Activated gamma-delta T cell (primary cell): ENCODE data around the gene CNTNAP2.

Source experiments
- DNase-seq: peaks from one replicate; lab custom pipeline; 2025; lab: John Stamatoyannopoulos, UW

CNTNAP2 gene

DNA sequence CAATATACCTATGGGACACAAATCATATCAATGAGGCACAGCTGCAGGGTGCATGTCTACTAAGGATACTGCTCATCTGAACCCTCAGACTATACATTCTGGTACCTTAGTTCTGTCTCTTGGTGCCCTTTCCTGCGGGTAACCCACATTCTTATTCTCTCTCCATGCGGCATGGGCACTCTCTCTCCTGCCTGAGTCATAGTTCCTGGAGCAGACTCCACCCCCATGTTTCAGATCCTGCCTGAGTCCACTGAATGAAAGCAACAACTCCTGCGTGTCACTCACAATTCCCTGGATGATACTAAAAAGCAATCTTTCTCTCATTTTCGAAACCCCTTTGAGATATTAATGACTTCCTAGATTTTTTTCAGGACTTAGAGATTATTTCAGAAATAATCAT is 1820.8 kb downstream of the CNTNAP2 start:
- no peak for DNase-seq

DNA sequence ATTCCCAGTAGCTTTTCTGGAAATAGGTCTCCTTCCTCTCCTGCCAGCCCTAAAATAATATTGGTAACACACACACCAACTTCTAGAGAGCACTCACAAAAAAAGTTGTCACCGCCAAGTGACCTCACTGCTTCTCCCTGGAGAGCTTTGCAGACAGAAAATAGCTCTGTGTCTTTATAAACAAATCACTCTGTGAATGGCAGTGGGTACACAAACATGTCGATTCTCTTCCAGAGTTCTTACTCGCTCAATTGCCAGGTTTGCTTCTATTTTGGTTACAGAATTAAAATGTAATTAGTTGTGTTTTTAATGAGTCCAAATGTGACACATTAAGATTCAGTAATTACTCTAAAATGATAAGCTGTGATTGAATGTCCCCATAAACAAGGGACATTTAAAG is 1824.8 kb downstream of the CNTNAP2 start:
- no peak for DNase-seq

DNA sequence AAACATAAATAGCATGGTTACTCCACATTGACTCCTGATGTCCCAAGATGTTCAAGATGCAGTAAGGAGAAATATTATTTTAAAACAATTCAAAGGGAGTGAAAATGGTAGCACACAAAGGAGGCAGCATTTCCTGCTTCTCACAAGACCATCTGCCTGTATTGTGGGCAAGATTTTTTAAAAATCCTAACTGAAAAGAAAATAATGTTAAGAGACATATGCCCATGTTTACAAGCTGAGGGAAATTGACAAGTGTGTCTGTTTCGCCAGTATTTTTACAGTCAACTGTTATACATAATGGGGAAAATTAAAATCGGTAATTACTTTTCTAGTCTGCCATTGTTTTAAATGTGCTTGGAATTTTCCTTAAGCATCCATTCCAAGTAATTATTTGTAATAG is 1827.7 kb downstream of the CNTNAP2 start:
- no peak for DNase-seq

DNA sequence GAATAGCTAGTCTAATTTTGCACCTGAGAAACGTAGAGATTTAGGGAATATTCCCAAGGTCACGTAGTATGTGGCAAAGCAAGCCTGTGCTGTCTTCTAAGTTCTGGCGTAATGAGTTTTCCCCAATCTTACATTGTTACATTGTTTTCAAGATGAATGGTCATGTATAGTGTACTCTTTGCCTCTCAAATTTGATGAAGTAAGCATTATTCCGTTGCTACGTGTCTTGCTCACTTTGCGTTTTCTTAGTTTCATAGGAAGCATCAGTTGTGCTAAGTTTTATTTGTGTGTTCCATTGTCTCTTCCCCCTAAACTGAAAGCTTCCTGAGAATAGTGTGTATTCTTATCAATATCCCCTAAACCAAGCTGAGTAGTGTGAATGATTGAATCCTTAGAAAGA is 1836.3 kb downstream of the CNTNAP2 start:
- no peak for DNase-seq

GRCh38 chr7:147968046-147968610 is 1851.5 kb downstream of the CNTNAP2 start:
- DNase-seq, result no peak

- DNase-seq, result no peak
Observed at GRCh38 chr7:147971606-147972110, 1855.1 kb downstream of the CNTNAP2 start.

- no peak for DNase-seq
Observed at GRCh38 chr7:147978201-147978600, 1861.6 kb downstream of the CNTNAP2 start.

- DNase-seq, result no peak
Observed at GRCh38 chr7:147978651-147979050, 1862.0 kb downstream of the CNTNAP2 start.

GRCh38 chr7:147980826-147981813 is 1864.5 kb downstream of the CNTNAP2 start:
- DNase-seq, result no peak

DNA sequence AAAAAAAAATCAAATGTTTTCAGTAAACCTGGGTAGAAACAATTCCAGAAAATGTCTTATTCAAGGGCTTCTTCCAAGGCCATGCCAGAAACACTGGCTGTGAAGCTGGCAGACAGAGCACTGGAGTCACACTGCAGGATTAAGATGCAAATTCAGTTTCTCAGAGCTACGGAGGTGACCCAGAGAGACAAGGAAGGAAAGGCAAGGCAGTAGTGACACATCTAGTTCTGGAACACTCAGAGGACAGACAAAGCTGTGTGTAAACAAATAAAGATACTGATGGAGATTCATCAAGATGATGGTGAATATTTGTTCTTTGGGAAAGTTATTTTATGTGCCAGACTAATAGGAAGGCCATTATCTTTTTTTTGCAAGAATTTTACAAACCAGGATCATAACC is 1865.7 kb downstream of the CNTNAP2 start:
- no peak for DNase-seq

DNA sequence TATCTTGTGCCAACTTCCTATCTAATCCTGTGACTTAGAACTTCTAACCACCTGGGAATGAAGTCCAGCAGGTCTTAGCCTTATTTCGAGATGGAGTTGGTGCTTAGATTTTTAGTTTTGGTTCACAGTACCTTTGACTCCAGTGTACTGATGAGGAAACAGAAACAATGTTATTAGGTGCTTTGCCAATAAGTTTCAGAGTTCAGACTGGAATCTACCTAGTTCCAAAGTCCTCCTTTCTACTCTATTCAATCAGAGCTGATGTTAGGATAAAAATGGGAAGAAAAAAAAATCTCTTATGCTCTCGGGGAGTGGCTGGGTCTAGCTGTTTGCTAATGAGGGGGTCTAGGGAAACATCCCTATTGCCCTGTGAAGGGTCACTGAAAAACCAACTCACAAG is 1867.7 kb downstream of the CNTNAP2 start:
- no peak for DNase-seq

DNA sequence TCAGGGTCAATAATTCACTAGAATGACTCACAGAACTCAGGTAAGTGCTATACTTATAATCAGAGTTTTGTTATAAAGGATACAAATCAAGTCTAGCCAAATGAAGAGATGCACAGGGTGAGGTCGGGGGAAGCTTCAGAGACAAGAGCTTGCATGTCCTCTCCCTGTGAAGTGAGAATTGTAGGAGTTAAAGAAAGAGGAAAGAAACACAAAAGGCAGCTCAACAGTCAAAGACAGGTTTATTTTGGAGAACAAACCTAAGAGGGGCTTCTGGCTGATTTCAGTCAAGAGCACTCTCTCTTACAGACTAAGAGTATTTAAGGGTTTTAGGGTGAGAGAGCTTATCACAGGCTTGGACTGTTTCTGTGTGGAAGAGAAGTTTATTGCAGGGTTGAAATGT is 1873.5 kb downstream of the CNTNAP2 start:
- DNase-seq, result no peak

DNA sequence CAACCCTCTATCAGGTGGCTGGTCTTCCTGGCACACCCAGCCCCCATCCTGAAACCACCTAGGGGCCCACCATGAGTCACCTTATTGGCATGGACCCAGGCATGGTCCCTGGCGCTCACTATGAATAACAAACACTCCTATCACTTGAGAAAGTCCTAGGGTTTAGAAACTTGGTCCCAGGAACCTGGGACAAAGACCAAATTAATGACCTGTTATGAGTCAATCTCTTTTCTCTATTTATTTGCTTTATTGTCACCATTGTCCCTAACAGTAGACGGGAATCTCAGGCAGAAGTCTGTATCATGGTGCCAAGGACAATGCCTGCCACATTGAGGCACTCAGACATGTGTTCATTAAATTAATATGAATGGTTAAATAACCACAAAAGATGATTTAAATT is 1874.3 kb downstream of the CNTNAP2 start:
- DNase-seq, result no peak

DNA sequence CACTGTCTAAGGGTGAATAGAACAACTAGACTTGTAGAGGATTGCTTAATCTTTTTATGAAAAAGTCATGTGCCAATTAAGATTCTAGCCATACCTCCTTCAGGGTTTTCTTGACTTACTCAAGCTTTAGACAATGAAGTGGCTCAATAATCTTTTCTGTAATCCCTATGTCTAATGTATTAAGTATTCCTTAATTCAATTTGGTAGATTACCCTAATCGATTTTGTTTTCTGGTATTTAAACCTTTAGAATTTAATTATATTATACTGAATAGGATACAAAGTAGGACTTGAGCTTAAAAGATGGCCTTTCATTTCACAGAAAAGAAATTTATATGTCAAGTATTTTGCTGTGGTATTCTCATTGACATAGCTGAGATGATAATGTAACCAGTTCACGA is 1876.1 kb downstream of the CNTNAP2 start:
- no peak for DNase-seq

DNA sequence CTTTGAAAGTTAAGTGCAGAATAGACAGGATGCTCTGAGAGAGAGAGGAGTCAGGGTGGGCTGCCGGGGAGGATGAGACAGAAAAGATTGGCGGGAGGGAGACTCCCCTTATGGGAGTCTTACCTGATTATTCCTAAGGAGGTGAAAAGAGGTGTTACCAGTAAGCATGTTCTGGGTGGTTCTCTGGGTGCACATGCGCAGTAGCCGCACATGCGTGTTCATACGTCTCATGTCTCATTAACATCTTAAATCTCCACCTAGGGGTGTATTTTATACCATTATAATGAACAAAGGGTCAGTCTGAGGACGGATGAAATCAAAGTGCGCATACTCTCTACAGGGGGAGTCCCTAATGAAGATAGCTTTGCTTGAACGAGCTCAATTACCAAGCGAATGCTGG is 1881.0 kb downstream of the CNTNAP2 start:
- DNase-seq, result no peak

- no peak for DNase-seq
Observed at GRCh38 chr7:147999962-148000361, 1883.4 kb downstream of the CNTNAP2 start.

- no peak for DNase-seq
Observed at GRCh38 chr7:148011753-148012152, 1895.2 kb downstream of the CNTNAP2 start.

GRCh38 chr7:148014001-148014400 is 1897.4 kb downstream of the CNTNAP2 start:
- DNase-seq, result no peak

GRCh38 chr7:148014541-148014940 is 1897.9 kb downstream of the CNTNAP2 start:
- no peak for DNase-seq

- DNase-seq, result no peak
Observed at GRCh38 chr7:148017126-148017525, 1900.5 kb downstream of the CNTNAP2 start.

DNA sequence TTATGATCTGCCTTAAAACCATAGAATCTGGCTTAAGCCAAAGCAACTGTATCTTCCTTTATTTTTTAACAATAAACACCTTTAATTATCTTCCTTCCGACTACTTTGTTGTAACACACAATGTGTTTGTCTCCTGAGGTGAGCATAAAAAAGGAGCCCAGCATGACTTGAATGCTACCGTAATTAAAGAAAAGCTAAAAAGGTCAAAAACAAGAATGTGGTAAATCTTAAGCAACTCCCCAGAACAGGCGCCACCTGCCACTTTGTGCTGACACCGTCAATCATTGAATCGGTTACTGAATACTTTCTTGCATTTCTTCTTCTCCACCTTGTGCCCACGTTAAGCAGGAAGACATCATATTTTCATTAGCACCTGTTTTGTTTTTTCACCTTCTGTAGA is 1904.1 kb downstream of the CNTNAP2 start:
- DNase-seq, result no peak

GRCh38 chr7:148021507-148022045 is 1905.0 kb downstream of the CNTNAP2 start:
- DNase-seq, result no peak

DNA sequence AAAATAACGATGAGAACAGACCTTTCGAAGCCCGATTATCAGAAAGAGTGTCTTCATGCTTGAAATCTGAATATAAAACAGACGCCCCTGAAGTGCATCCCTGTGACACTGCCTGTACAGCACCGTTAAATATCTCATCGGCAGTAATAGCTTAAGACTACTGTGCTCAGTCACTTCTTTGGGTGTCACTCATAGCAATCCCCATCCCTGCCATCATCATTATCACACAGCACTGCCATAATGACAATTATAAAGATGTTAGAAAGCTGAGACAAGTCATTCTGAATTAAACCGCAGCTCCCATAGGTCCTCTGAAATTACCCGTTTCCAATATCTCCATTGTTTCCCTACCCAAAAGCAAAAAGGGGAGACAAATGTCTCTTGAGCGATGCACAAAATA is 1906.2 kb downstream of the CNTNAP2 start:
- DNase-seq, result no peak
